WTC11 (cell line): ENCODE data around the gene NSMCE3. TPM values are rescaled to one million over a fixed set of nuclear protein-coding genes. Genes with fewer than 3 reads are reported as not detected.

ENCODE experiments used
- ATAC-seq: fragments of 200-7000 bp; cut with Tn5 transposase; 2 replicates; pipeline ENCODE4 v1.10.0; 2021; ENCODE audit warnings: mild to moderate bottlenecking, moderate library complexity
- CTCF ChIA-PET: fragments of 300-600 bp; sonication (Branson Sonifier 250); formaldehyde crosslinking; loops from one replicate; lab custom pipeline; 2021; ENCODE audit warnings: antibody characterized with exemption; lab: Charles Lee
- POLR2A ChIA-PET: fragments of 350-600 bp; sonication (Branson Sonifier 250); formaldehyde crosslinking; loops from one replicate; lab custom pipeline; 2021; ENCODE audit warnings: antibody characterized with exemption; lab: Charles Lee
- DNase-seq: peaks from one replicate; pipeline ENCODE4 v3.0.0; 2021; ENCODE audit warnings: low spot score
- H3K27ac Mint-ChIP-seq: 2 replicates; pipeline ENCODE4 v1.8.0; 2021; ENCODE audit warnings: mixed read lengths
- H3K27me3 Mint-ChIP-seq: 2 replicates; pipeline ENCODE4 v1.8.0; 2021; ENCODE audit warnings: low read depth, mild to moderate bottlenecking, moderate library complexity, mixed read lengths
- H3K36me3 Mint-ChIP-seq: 2 replicates; pipeline ENCODE4 v1.8.0; 2021; ENCODE audit warnings: mixed read lengths
- H3K4me1 Mint-ChIP-seq: 2 replicates; pipeline ENCODE4 v1.8.0; 2022; ENCODE audit warnings: mixed read lengths
- H3K4me3 Mint-ChIP-seq: 2 replicates; pipeline ENCODE4 v1.8.0; 2021; ENCODE audit warnings: mild to moderate bottlenecking, moderate library complexity, mixed read lengths
- H3K9me3 Mint-ChIP-seq: 2 replicates; pipeline ENCODE4 v1.8.0; 2021; ENCODE audit warnings: mixed read lengths
- ATF2 ChIP-seq: sonication (generic); formaldehyde crosslinking; IDR thresholded peaks from 2 replicates; pipeline ENCODE4 v1.8.1; 2022; ENCODE audit warnings: low read depth, missing genetic modification reagents, borderline replicate concordance
- CBFB ChIP-seq: sonication (generic); formaldehyde crosslinking; IDR thresholded peaks from 2 replicates; pipeline ENCODE4 v1.8.1; 2022; ENCODE audit warnings: mild to moderate bottlenecking, low read depth, missing genetic modification reagents
- CTCF ChIP-seq: fragments of 200-600 bp; IDR thresholded peaks from 2 replicates; pipeline ENCODE4 v1.8.0; 2022; ENCODE audit warnings: antibody characterized with exemption
- GABPB1 ChIP-seq: sonication (generic); formaldehyde crosslinking; IDR thresholded peaks from 2 replicates; pipeline ENCODE4 v1.8.1; 2023; ENCODE audit warnings: mild to moderate bottlenecking, missing genetic modification reagents
- GTF2I ChIP-seq: fragments of 250-450 bp; sonication (Bioruptor Pico); conservative IDR thresholded peaks from 2 replicates; pipeline ENCODE4 v1.4.0; 2021; ENCODE audit warnings: mild to moderate bottlenecking
- HMGXB4 ChIP-seq: sonication (generic); formaldehyde crosslinking; IDR thresholded peaks from 2 replicates; pipeline ENCODE4 v1.8.1; 2023; ENCODE audit warnings: mild to moderate bottlenecking, moderate library complexity, missing genetic modification reagents
- JAZF1 ChIP-seq: fragments of 250-450 bp; sonication (Bioruptor Pico); IDR thresholded peaks from 2 replicates; pipeline ENCODE4 v1.9.0; 2021; ENCODE audit warnings: moderate library complexity, mild to moderate bottlenecking, inconsistent platforms
- MLX ChIP-seq: sonication (generic); formaldehyde crosslinking; IDR thresholded peaks from 2 replicates; pipeline ENCODE4 v1.8.1; 2023; ENCODE audit warnings: mild to moderate bottlenecking, missing genetic modification reagents, moderate library complexity
- NR1H2 ChIP-seq: sonication (generic); formaldehyde crosslinking; IDR thresholded peaks from 2 replicates; pipeline ENCODE4 v1.9.0; 2021; ENCODE audit warnings: mild to moderate bottlenecking, moderate library complexity, missing genetic modification reagents
- NR2C2 ChIP-seq: sonication (generic); formaldehyde crosslinking; IDR thresholded peaks from 2 replicates; pipeline ENCODE4 v1.8.0; 2022; ENCODE audit warnings: mild to moderate bottlenecking, missing genetic modification reagents
- NR3C1 ChIP-seq: sonication (generic); formaldehyde crosslinking; conservative IDR thresholded peaks from 2 replicates; pipeline ENCODE4 v1.8.1; 2023; ENCODE audit warnings: low read depth, mild to moderate bottlenecking, missing genetic modification reagents
- PREB ChIP-seq: sonication (generic); formaldehyde crosslinking; IDR thresholded peaks from 2 replicates; pipeline ENCODE4 v1.8.1; 2022; ENCODE audit warnings: mild to moderate bottlenecking, missing genetic modification reagents, moderate library complexity, borderline replicate concordance
- RELA ChIP-seq: sonication (generic); formaldehyde crosslinking; IDR thresholded peaks from 2 replicates; pipeline ENCODE4 v1.8.1; 2022; ENCODE audit warnings: missing genetic modification reagents, mild to moderate bottlenecking, borderline replicate concordance
- SMAD3 ChIP-seq: sonication (generic); formaldehyde crosslinking; IDR thresholded peaks from 2 replicates; pipeline ENCODE4 v1.8.0; 2022; ENCODE audit warnings: missing genetic modification reagents, mild to moderate bottlenecking, borderline replicate concordance
- SMAD4 ChIP-seq: sonication (generic); formaldehyde crosslinking; IDR thresholded peaks from 2 replicates; pipeline ENCODE4 v1.8.0; 2022; ENCODE audit warnings: mild to moderate bottlenecking, missing genetic modification reagents
- ZNF121 ChIP-seq: sonication (generic); formaldehyde crosslinking; IDR thresholded peaks from 2 replicates; pipeline ENCODE4 v1.8.0; 2023; ENCODE audit warnings: missing genetic modification reagents
- ZNF263 ChIP-seq: sonication (generic); formaldehyde crosslinking; IDR thresholded peaks from 2 replicates; pipeline ENCODE4 v1.8.1; 2022; ENCODE audit warnings: low read depth, mild to moderate bottlenecking, moderate library complexity, missing genetic modification reagents
- ZNF281 ChIP-seq: sonication (generic); formaldehyde crosslinking; IDR thresholded peaks from 2 replicates; pipeline ENCODE4 v1.8.0; 2023; ENCODE audit warnings: mild to moderate bottlenecking, missing genetic modification reagents
- ZNF416 ChIP-seq: fragments of 250-450 bp; sonication (Bioruptor Pico); IDR thresholded peaks from 2 replicates; pipeline ENCODE4 v1.9.0; 2021; ENCODE audit warnings: mild to moderate bottlenecking, inconsistent platforms
- total RNA-seq: library from RNA; stranded (reverse); gene quantifications from 3 replicates; pipeline ENCODE4 v1.2.3, GENCODE V29; 2021

NSMCE3 gene
- total RNA-seq, 1 experiment from 2014 or later = 6.6 TPM

- Mint-ChIP-seq H3K27me3 (no peaks in the 10 kb centered on the region), H3K36me3 (no peaks in the 10 kb centered on the region), H3K27ac (no peak overlapping the region), H3K9me3 (no peaks in the 10 kb centered on the region), H3K4me3 (no peak overlapping the region)
- POLR2A ChIA-PET = no interaction called here
- CTCF ChIA-PET = interaction anchor here (1.3 kb wide), 1 partner anchor 121 kb away, joined by 5 read pairs; no protein-coding TSS in a partner anchor
- no peak for DNase-seq
- ATAC-seq = no peak
- TF ChIP-seq ZNF121 (CRISPR knock-in tag) (no peak), CBFB (CRISPR knock-in tag) (no peak), MLX (CRISPR knock-in tag) (no peak), RELA (CRISPR knock-in tag) (no peak), SMAD4 (CRISPR knock-in tag) (no peak), ATF2 (CRISPR knock-in tag) (no peak), NR3C1 (CRISPR knock-in tag) (no peak), NR2C2 (no peak), ZNF263 (CRISPR knock-in tag) (no peak), GABPB1 (CRISPR knock-in tag) (no peak), SMAD3 (CRISPR knock-in tag) (no peak), CTCF (no peak), PREB (CRISPR knock-in tag) (no peak), HMGXB4 (CRISPR knock-in tag) (no peak), GTF2I (CRISPR knock-in tag) (no peak), ZNF281 (no peak), JAZF1 (CRISPR knock-in tag) (no peak), NR1H2 (CRISPR knock-in tag) (no peak), ZNF416 (CRISPR knock-in tag) (no peak)
- TF ChIP-seq, all 79 proteins: peak for 0
- peaks cover 14% of the 10 kb centered on the region for H3K4me1 Mint-ChIP-seq
These were observed 8.7 kb downstream of the NSMCE3 start for GRCh38 chr15:29260896-29261295.
